HG02852 (cell line): ENCODE measurements around the gene LTO1.

ENCODE experiments used
- ATAC-seq: cut with Tn5 transposase; IDR thresholded peaks from one replicate; pipeline ENCODE4 v1.9.1; 2021; ENCODE audit warnings: mild to moderate bottlenecking, moderate library complexity; ENCODE audit not compliant: unreplicated experiment

LTO1 gene

DNA sequence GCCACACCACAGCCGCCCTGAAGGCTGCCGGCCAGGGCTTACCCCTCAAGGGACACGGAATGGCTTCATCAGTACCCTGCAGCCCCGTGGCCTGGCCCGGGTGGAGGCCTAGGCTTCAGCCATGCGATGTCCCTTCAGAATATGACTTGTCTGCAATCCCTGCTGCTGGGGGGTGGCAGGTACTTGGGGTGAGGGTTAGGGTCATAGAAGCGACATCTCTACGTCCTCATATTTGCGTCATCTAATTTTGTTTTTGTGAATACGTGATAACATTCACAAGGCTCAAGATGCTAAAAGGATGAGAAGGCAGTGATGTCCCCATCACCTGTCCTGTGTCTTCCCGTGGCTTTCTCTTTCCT lies 27.8 kb downstream of the LTO1 start:
- ATAC-seq, result no peak

DNA sequence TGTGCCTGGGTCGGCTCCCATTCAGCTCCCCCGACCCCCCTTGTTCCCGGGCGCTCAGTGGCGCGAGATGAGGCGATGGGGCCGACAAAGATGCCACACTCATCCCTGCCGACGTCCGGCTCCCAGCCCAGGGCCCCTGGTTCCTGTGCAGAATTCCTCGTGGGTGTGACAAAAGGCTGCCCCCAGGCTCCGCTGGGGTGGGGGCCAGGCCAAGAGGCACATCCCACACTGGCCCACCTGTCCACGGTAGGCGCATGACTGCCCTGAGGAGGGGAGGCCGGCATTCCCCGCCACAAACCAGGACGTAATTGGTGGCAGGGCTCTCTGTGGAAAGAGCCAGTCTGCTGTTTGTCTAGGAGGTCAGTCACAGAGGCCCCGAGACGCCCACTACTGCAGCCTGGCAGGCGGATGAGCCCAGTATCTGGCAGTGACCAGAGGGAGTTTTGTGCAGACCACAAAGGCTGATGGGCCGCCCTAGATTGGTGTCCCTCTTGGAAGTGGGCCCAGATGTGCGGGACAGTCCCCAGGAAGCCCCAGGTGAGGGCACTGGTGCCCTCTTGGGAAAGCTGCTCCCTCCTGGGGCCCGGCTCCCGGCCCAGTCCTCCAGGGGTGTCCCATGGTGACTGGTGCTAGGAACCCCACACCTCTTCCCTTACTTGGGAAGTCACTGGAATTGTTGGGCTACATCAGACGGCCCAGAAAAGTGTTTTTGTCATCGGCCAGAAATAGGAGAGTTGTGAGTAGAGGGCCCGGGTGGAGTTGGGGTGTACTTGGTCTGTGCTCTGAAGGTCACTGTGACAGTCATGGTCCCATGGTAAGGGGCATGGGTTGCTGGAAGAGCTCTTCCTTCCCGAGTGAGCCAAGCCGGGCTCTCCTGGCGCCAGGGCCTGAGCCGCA lies 28.4 kb downstream of the LTO1 start:
- no peak for ATAC-seq

DNA sequence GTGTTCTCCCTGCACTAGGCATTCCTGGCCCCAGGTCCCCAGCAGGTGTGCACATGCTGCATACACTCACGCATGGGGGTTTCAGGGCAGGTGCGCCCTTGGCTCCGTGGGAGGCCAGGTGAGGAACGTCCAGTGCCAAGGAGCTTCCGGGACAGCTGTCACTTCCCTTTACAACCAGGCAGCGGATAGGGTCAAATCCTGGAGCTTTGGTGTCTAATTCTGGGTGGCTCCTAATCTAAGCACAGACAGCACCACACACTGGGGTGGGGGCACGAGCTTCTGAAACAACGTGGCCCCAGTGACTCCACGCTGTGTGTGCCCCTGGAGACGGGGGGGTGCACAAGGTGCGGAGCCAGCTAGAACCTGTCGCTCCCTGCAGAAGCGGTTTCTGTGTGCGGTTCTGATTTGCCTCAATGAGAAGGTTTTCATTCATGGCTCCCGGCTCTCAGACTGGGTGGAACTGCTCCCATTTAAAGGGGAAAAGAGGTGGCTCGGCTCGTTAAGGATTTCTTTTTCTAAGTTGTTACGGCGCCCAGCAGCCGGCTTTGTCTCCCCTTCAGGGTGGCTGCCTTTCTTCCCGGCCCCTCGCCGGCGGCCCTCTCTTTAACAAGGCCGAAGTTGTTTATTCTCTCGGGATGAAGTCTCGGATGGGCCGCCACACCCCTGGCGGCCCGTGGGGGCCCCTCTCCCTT lies 29.2 kb downstream of the LTO1 start:
- ATAC-seq, result no peak

DNA sequence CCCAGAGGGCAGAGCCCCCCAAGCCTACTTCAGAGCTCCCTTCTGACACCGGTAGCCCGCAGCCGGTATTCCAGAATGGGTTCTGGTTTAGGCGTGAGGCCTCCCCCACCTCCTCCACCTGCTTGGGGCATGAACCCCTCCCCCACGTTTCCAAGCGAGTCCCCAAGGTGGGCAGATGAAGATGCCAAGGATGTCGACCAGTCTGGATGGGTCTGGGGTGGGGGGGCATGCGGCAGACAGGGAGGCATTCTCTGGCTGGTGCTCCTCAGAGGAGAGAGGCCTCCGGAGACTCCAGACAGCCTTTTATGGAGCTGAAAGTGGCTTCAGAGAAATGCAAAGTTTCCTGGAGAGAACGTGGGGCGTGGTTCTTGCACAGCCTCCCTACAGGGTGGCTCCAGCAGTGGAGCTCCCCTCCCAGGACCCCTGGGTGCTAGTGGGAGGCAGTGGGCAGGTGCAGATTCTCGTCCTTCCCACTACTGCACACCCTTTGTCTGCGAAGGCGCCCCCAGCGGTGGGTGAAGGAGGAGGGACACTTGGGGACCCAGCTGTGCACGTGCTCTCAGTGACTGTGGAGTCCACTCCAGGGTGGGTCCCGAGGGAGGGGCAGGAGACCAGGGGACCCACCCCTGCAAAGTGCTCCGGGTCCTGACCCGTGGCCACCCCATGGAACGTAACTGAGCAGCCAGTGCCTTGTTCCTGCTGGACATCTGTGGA lies 30.0 kb downstream of the LTO1 start:
- ATAC-seq, result no peak

DNA sequence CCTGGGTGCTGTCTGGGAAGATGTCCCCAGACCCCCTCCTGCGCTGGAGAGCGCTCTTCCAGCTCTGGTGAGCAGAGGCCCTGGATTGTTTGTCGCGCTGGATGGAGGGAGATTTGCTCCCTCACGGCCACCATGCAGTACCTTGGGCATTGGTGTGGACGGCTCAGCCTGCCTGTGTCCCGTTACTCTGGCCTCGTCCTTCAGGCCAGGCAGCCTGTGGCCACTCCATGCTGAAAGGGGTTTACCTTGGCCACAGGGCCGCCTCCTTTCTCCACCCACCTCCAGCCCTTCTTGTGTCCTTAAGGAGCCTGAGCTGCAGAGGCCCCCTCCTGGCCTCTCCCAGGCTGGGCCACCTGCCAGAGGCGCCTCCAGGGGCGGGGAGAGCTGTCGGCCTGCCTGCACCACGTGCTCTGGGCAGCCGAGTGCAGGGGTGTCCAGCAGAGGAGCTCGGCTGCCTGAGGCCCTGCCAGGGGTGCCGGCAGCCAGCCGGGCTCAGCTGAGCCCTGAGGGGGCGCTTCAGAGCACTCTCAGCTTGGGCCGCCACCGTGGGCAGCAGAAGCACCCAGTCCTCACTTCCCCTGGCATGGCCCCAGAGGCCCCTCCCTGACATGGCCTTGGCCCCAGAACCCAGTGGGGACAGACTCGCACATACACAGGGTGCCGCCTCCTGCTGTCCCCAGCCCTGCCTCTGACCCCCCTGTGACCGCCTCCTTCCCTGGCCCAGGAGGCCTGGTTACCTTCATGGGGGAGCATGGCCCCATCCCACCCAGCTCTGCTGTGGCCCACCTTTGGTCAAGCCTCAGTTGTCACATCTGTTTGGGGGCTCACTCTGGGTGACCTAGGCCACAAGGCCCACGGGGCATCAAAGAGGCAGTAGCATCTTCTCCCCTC lies 30.8 kb downstream of the LTO1 start:
- no peak for ATAC-seq

DNA sequence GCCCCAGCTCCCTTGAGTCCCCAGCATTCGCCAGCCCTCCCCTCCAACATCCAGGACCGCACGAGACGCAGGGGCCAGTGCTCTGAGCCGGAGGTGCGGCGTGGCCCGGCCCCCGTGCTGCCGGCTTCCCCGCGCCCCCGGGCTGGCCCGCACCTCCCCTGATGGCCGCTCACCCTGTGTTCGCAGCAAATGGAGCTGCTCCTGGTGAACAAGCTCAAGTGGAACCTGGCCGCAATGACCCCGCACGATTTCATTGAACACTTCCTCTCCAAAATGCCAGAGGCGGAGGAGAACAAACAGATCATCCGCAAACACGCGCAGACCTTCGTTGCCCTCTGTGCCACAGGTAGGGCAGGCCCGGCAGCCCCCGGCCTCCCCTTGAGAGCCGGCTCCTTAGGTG lies 31.5 kb downstream of the LTO1 start:
- no peak for ATAC-seq

DNA sequence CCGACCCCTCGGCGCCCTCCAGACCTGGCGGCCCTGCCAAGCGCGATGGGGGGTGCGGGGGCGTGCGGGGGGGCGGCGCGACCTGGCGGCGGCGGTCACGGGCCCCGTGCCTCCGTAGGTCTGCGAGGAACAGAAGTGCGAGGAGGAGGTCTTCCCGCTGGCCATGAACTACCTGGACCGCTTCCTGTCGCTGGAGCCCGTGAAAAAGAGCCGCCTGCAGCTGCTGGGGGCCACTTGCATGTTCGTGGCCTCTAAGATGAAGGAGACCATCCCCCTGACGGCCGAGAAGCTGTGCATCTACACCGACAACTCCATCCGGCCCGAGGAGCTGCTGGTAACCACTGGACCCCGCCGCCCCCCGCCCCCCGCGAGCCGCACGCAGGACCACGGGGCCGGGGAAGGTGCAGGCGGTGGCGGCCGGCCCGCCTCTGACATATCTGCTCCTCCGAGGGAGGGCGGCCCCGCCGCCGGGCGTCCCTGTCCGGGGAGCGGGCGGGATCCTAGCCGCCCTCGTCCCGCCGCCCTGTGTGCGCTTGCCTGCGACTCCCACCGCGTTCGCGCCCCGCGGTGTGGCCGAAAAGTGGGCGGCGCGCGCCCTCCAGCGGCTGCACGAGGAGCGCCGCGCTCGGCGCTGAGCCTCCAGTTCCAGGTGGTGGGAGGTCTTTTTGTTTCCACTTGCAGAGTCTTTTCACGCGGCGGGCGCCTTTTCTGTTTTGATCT lies 32.1 kb downstream of the LTO1 start:
- ATAC-seq, result peak; percentile 62

DNA sequence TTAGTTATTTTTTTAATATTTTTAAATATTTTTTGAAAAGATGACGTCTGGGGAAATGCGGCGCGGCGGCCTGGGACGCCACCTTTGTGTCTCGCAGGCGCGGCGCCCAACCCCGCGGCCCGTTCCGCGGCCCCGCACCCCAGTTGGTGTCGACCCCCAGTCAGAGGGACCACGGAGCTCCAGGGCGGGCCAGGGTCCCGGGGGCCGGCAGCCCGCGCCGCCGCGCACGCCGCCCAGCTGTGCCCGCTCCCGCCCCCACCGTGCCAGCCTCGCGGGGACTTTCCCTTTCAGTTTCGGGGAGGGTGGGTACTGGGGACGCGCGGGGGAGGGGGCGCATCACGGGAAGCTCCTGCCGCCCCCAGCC lies 32.6 kb downstream of the LTO1 start:
- ATAC-seq, result no peak

DNA sequence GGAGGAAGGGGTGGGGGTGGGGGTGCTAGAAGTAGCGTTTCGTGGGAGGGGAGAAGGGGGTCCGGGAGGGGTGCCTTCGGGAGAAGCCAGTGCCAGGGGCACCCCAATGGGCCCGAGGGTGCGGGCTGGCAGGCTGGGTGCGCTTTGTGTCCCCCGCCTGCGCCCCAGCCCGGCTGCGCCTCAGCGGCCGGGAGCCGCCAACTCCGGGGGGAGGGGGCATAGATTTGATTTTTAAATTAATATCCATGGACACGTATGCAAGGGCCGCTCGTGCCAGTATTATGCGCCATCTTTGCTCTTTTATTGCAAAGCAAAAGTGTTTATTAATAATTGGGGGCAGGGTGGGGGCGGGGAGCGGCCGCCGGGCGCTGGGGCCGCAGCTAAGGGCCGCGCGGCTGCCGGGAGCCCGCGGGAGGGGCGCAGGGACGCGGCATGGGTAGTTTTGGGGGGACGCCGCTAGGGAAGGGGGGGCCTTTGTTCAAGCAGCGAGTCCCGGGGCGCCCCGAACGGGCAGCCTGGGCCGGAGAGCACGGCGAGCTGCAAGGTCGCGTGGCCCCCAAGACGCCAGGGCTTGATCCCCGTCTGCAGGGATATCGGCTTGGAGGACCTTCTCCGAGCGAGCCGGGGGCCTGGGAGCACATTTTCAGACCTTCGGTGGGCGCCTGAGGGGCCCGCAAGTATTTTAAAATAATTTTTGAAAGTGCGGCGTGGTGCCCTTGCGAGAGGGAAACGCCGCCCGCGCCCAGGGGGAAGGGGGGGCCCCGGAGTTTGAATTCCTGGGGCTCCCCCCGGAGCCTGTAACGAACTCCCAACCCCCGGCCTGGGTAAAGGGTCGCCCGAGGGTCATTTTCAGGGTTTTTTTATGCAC lies 33.2 kb downstream of the LTO1 start:
- no peak for ATAC-seq

DNA sequence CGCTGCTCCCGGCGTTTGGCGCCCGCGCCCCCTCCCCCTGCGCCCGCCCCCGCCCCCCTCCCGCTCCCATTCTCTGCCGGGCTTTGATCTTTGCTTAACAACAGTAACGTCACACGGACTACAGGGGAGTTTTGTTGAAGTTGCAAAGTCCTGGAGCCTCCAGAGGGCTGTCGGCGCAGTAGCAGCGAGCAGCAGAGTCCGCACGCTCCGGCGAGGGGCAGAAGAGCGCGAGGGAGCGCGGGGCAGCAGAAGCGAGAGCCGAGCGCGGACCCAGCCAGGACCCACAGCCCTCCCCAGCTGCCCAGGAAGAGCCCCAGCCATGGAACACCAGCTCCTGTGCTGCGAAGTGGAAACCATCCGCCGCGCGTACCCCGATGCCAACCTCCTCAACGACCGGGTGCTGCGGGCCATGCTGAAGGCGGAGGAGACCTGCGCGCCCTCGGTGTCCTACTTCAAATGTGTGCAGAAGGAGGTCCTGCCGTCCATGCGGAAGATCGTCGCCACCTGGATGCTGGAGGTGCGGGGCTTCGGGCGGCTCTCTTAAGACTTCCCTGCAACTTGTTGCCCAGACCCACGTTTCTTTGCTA lies 34.1 kb downstream of the LTO1 start, which contains the start of gene CCND1:
Gene CCND1, plus strand, starts transcription at position 162 of the 587 bp plus-strand sequence. Its CDS starts 158 bp downstream, at position 320.
- no peak for ATAC-seq

DNA sequence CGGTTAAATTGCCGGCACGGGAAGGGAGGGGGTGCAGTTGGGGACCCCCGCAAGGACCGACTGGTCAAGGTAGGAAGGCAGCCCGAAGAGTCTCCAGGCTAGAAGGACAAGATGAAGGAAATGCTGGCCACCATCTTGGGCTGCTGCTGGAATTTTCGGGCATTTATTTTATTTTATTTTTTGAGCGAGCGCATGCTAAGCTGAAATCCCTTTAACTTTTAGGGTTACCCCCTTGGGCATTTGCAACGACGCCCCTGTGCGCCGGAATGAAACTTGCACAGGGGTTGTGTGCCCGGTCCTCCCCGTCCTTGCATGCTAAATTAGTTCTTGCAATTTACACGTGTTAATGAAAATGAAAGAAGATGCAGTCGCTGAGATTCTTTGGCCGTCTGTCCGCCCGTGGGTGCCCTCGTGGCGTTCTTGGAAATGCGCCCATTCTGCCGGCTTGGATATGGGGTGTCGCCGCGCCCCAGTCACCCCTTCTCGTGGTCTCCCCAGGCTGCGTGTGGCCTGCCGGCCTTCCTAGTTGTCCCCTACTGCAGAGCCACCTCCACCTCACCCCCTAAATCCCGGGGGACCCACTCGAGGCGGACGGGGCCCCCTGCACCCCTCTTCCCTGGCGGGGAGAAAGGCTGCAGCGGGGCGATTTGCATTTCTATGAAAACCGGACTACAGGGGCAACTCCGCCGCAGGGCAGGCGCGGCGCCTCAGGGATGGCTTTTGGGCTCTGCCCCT lies 34.7 kb downstream of the LTO1 start:
- no peak for ATAC-seq

DNA sequence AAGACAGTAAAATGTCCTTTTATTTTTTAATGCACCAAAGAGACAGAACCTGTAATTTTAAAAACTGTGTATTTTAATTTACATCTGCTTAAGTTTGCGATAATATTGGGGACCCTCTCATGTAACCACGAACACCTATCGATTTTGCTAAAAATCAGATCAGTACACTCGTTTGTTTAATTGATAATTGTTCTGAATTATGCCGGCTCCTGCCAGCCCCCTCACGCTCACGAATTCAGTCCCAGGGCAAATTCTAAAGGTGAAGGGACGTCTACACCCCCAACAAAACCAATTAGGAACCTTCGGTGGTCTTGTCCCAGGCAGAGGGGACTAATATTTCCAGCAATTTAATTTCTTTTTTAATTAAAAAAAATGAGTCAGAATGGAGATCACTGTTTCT lies 35.3 kb downstream of the LTO1 start:
- ATAC-seq, result no peak

DNA sequence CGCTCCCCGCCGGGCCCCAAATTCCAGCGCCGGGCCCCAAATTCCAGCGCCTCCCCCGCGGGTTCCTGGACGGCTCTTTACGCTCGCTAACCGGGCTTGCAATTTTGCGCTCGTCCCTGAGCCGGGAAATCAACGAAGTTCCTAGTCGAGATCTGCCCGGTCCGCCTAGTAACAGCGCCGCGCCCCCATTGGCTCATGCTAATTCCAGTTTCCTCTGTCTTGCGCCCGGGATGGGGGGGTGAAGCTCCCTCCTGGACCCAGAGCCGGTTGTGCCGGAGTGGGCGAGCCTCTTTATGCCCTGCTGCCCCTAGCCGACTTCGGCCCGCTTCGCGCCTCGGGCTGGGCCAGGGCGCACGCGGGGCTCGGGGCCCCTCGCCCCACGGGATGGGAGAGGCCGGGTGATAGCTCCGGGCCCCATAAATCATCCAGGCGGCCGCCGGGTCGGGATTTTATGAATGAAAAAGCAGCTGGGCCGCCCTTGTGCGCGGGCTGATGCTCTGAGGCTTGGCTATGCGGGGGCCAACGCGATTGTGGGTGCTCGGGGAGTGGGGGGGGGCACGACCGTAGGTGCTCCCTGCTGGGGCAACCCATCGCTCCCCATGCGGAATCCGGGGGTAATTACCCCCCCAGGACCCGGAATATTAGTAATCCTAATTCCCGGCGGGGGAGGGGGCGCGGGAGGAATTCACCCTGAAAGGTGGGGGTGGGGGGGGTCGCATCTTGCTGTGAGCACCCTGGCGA lies 36.0 kb downstream of the LTO1 start:
- ATAC-seq, result no peak

DNA sequence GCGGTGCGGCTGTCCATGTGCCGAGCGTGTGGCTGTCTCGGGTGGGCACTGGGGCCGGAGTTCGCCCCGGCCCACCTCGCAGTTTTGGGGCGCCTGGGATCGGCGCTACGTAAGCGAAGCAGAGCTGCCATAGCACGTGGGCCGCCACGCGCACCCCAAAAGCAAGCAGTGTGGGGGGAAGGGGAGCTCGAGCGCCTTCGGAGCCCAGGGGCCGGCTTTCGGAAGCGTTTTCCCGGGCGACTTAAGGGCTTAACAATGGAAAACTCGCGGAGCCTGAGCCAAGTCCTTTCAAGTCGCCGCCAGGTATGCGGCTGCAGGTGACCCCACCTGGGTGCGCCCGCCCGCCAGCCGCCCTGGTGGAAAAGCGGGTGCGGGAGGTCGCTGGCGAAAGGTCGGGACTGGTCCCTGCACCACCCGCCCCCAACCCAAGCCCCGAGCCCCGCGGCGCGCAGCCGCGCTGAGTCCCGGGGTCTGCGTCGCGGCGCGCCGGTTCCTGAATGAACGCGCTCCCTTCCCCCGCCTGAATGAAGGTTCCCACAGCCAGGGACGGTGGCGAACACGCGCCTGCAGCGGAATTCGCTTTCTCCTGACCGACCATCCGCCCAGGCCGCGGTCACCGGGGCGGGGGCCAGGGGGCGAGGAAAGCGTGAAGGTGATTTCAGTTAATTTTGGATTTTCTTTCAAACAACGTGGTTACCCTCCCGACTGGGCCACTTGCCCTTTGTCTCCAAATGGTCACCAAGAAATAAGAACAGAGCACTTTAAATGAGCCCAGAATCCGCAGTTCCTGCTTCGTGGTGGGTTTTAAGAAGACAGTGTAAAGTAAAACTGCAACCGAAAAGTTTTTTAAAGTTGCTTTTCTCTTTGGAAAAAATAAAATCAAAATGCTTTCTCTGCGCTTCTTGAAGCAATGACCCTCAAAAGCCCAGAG lies 36.9 kb downstream of the LTO1 start:
- ATAC-seq, result no peak

DNA sequence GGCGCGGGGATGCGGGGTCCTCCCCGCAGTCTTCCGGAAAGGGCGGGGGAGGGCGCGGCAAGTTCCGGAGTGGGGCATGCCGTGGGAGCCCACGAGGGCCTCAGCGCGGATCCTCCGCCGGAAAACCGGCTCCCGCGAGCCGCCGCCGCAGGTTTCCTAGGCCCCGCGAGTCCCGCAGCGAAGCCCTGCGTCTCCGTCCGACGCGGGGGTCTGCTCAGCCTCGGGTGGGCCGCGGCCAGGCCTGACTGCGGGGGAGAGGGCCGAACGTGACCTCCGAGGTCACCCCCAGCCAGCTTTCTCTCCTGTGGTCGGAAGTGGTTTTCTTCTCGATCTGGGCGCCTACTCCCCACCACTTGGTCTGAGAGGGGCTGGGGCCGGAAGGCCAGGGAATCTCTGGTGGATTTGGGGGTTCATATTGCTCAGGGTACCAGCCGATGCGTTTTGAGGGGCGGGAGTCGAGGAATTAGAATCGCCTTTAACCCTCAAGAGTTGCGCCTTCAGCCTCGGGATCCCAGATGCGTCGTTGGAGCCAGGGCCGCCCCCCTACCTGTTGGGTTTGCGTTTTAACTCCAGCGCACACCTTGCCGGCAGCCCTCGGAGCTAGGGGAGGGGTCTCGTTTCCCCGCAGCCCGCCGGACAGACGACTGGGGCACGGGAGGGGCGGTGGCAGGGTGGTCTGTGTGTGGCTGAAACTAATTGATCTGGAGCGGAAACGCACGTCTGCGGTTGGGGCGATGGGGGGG lies 37.8 kb downstream of the LTO1 start:
- ATAC-seq, result no peak
